ENCODE results near the gene ADH5.

GRCh38 chr4:99099311-99099710 lies 10.7 kb upstream of the ADH5 start:
- TF ChIP-seq CTCF (IDR thresholded peaks at IDR 0.05; ENCODE audit: low read length) (no peak), EZH2 (IDR thresholded peaks at IDR 0.05; ENCODE audit: borderline replicate concordance, low read length) (no peak)

Measured in OCI-LY1 (cell line).